Measurements from ENCODE around the gene SULT2A1.
A peak's percentile ranks its signal among the peaks of the same experiment; 100 is the strongest.
"Not testable (repeated sequence)": the region's sequence is repeated elsewhere in the genome, so short reads cannot be mapped to it uniquely, and the experiment has no call there.

SULT2A1 gene

GRCh38 chr19:47863514-47863936 is 22.6 kb downstream of the SULT2A1 start:
- Histone ChIP-seq H3K79me2 (ENCODE audit: control insufficient read depth, insufficient read depth, low read length, poor library complexity) (no peaks in the 10 kb centered on the region), H2BK12ac (ENCODE audit: low read length) (no peak overlapping the region), H3K4me1 (ENCODE audit: control insufficient read depth in 1 of 2, insufficient read depth in 2 of 2, low read length in 2 of 2) (peaks cover 0 to under 1% of the 10 kb centered on the region in 2 experiments), H4K91ac (ENCODE audit: low read depth, low read length) (no peak overlapping the region), H3K27me3 (ENCODE audit: insufficient read depth, low read length) (no peaks in the 10 kb centered on the region), H3K14ac (ENCODE audit: low read length) (no peak overlapping the region), H2BK120ac (ENCODE audit: insufficient read depth, low read length, poor library complexity) (no peak overlapping the region), H3K4me3 (ENCODE audit: low read depth, low read length) (no peak overlapping the region), H3K9me3 (ENCODE audit: insufficient read depth, low read depth, low read length) (peaks cover 1% of the 10 kb centered on the region), H4K12ac (ENCODE audit: low read depth, low read length) (no peak overlapping the region), H3K79me1 (ENCODE audit: low read length) (no peaks in the 10 kb centered on the region), H3K4me2 (ENCODE audit: low read length) (no peak overlapping the region), H4K8ac (ENCODE audit: low read depth, low read length) (no peak overlapping the region), H3K23ac (ENCODE audit: low read length) (no peak overlapping the region), H2BK5ac (ENCODE audit: low read depth, low read length, poor library complexity) (no peak overlapping the region), H3K36me3 (ENCODE audit: control insufficient read depth in 1 of 2, insufficient read depth in 2 of 2, low read length in 2 of 2) (no peaks in the 10 kb centered on the region), H3K9ac (ENCODE audit: low read length) (no peak overlapping the region), H2AK5ac (ENCODE audit: low read length) (no peak overlapping the region), H3K4ac (ENCODE audit: low read depth, low read length) (no peak overlapping the region), H3K18ac (ENCODE audit: low read length) (no peak overlapping the region), H2AFZ (ENCODE audit: insufficient read depth, low read length, poor library complexity) (no peak overlapping the region), H3K27ac (ENCODE audit: low read depth, low read length) (no peak overlapping the region)
- DNase-seq, result peak; percentile 71 to 85
- WGBS (ENCODE audit: extremely low coverage, insufficient coverage, insufficient read length), result no CpG with 5 or more reads among the region's 14 CpGs

GRCh38 chr19:47861630-47862029 is 24.5 kb downstream of the SULT2A1 start:
- Histone ChIP-seq H3K27ac (ENCODE audit: low read depth, low read length) (no peak overlapping the region), H3K79me1 (ENCODE audit: low read length) (no peaks in the 10 kb centered on the region), H2AK5ac (ENCODE audit: low read length) (no peak overlapping the region), H3K4ac (ENCODE audit: low read depth, low read length) (no peak overlapping the region), H2BK12ac (ENCODE audit: low read length) (no peak overlapping the region), H3K27me3 (ENCODE audit: insufficient read depth, low read length) (no peaks in the 10 kb centered on the region), H3K14ac (ENCODE audit: low read length) (no peak overlapping the region), H3K4me1 (ENCODE audit: control insufficient read depth in 1 of 2, insufficient read depth in 2 of 2, low read length in 2 of 2) (peaks cover 0 to 4% of the 10 kb centered on the region in 2 experiments), H3K79me2 (ENCODE audit: control insufficient read depth, insufficient read depth, low read length, poor library complexity) (no peaks in the 10 kb centered on the region), H2BK5ac (ENCODE audit: low read depth, low read length, poor library complexity) (no peak overlapping the region), H3K4me2 (ENCODE audit: low read length) (no peak overlapping the region), H2AFZ (ENCODE audit: insufficient read depth, low read length, poor library complexity) (no peak overlapping the region), H3K9ac (ENCODE audit: low read length) (no peak overlapping the region), H4K12ac (ENCODE audit: low read depth, low read length) (no peak overlapping the region), H4K91ac (ENCODE audit: low read depth, low read length) (no peak overlapping the region), H4K8ac (ENCODE audit: low read depth, low read length) (no peak overlapping the region), H3K9me3 (ENCODE audit: insufficient read depth, low read depth, low read length) (peaks cover 1% of the 10 kb centered on the region), H3K23ac (ENCODE audit: low read length) (no peak overlapping the region), H3K36me3 (ENCODE audit: control insufficient read depth in 1 of 2, insufficient read depth in 2 of 2, low read length in 2 of 2) (no peaks in the 10 kb centered on the region), H3K4me3 (ENCODE audit: low read depth, low read length) (no peak overlapping the region), H2BK120ac (ENCODE audit: insufficient read depth, low read length, poor library complexity) (no peak overlapping the region), H3K18ac (ENCODE audit: low read length) (no peak overlapping the region)
- no CpG with 5 or more reads among the region's 5 CpGs for WGBS (ENCODE audit: extremely low coverage, insufficient coverage, insufficient read length)
- no peak for DNase-seq

GRCh38 chr19:47860602-47861297 is 25.4 kb downstream of the SULT2A1 start:
- Histone ChIP-seq H3K23ac (ENCODE audit: low read length) (no peak overlapping the region), H2BK12ac (ENCODE audit: low read length) (no peak overlapping the region), H3K9ac (ENCODE audit: low read length) (no peak overlapping the region), H4K91ac (ENCODE audit: low read depth, low read length) (no peak overlapping the region), H3K18ac (ENCODE audit: low read length) (no peak overlapping the region), H3K27me3 (ENCODE audit: insufficient read depth, low read length) (no peaks in the 10 kb centered on the region), H4K8ac (ENCODE audit: low read depth, low read length) (no peak overlapping the region), H2AFZ (ENCODE audit: insufficient read depth, low read length, poor library complexity) (no peak overlapping the region), H3K79me1 (ENCODE audit: low read length) (no peaks in the 10 kb centered on the region), H3K4me1 (ENCODE audit: control insufficient read depth in 1 of 2, insufficient read depth in 2 of 2, low read length in 2 of 2) (peaks cover 0 to 4% of the 10 kb centered on the region in 2 experiments), H3K27ac (ENCODE audit: low read depth, low read length) (no peak overlapping the region), H3K36me3 (ENCODE audit: control insufficient read depth in 1 of 2, insufficient read depth in 2 of 2, low read length in 2 of 2) (no peaks in the 10 kb centered on the region), H2AK5ac (ENCODE audit: low read length) (no peak overlapping the region), H3K14ac (ENCODE audit: low read length) (no peak overlapping the region), H3K9me3 (ENCODE audit: insufficient read depth, low read depth, low read length) (peaks cover 1% of the 10 kb centered on the region), H2BK5ac (ENCODE audit: low read depth, low read length, poor library complexity) (no peak overlapping the region), H2BK120ac (ENCODE audit: insufficient read depth, low read length, poor library complexity) (no peak overlapping the region), H3K4me2 (ENCODE audit: low read length) (no peak overlapping the region), H4K12ac (ENCODE audit: low read depth, low read length) (no peak overlapping the region), H3K79me2 (ENCODE audit: control insufficient read depth, insufficient read depth, low read length, poor library complexity) (no peaks in the 10 kb centered on the region), H3K4me3 (ENCODE audit: low read depth, low read length) (no peak overlapping the region), H3K4ac (ENCODE audit: low read depth, low read length) (no peak overlapping the region)
- WGBS (ENCODE audit: extremely low coverage, insufficient coverage, insufficient read length), result no CpG with 5 or more reads among the region's 34 CpGs
- no peak for DNase-seq

- not testable (repeated sequence) for H3K18ac ChIP-seq (ENCODE audit: low read length); H3K27ac ChIP-seq (ENCODE audit: low read depth, low read length); H3K4me2 ChIP-seq (ENCODE audit: low read length); H3K36me3 ChIP-seq (ENCODE audit: control insufficient read depth in 1 of 2, insufficient read depth in 2 of 2, low read length in 2 of 2); H3K4me3 ChIP-seq (ENCODE audit: low read depth, low read length); H3K9me3 ChIP-seq (ENCODE audit: insufficient read depth, low read depth, low read length); H3K4ac ChIP-seq (ENCODE audit: low read depth, low read length); H3K9ac ChIP-seq (ENCODE audit: low read length); H2BK5ac ChIP-seq (ENCODE audit: low read depth, low read length, poor library complexity); H4K12ac ChIP-seq (ENCODE audit: low read depth, low read length); H4K91ac ChIP-seq (ENCODE audit: low read depth, low read length); H3K4me1 ChIP-seq (ENCODE audit: control insufficient read depth in 1 of 2, insufficient read depth in 2 of 2, low read length in 2 of 2); H4K8ac ChIP-seq (ENCODE audit: low read depth, low read length); H2AFZ ChIP-seq (ENCODE audit: insufficient read depth, low read length, poor library complexity); H3K27me3 ChIP-seq (ENCODE audit: insufficient read depth, low read length); DNase-seq; H2BK120ac ChIP-seq (ENCODE audit: insufficient read depth, low read length, poor library complexity); H2AK5ac ChIP-seq (ENCODE audit: low read length); H3K79me2 ChIP-seq (ENCODE audit: control insufficient read depth, insufficient read depth, low read length, poor library complexity); H3K23ac ChIP-seq (ENCODE audit: low read length); H2BK12ac ChIP-seq (ENCODE audit: low read length); H3K14ac ChIP-seq (ENCODE audit: low read length); H3K79me1 ChIP-seq (ENCODE audit: low read length)
- WGBS (ENCODE audit: extremely low coverage, insufficient coverage, insufficient read length), result no CpG with 5 or more reads among the region's 17 CpGs
These were observed 26.3 kb downstream of the SULT2A1 start for GRCh38 chr19:47859838-47860237.

All from trophoblast cell (in vitro differentiated cells and primary cell).